HCT116 (cell line): ENCODE data around the gene OR4D5. TPM values are rescaled to one million over a fixed set of nuclear protein-coding genes. Genes with fewer than 3 reads are reported as not detected.

Experiments
- ATAC-seq: fragments of 200-7000 bp; cut with Tn5 transposase; 2 replicates; pipeline ENCODE4 v1.9.1; 2020; ENCODE audit warnings: mild to moderate bottlenecking, moderate library complexity
- BruUV-seq: library from RNA; stranded (reverse); fragments of 400-500 nt; replicated peaks from 2 replicates; lab custom pipeline; 2021; lab: Mats Ljungman, UMichigan
- CTCF ChIA-PET: fragments of 300-600 bp; sonication (Branson Sonifier 250); formaldehyde crosslinking; loops from one replicate; lab custom pipeline; 2021; ENCODE audit warnings: antibody characterized with exemption; lab: Charles Lee
- POLR2A ChIA-PET: fragments of 300-600, 350-600 bp; sonication (Branson Sonifier 250); formaldehyde crosslinking; loops from one replicate; lab custom pipeline; 2021; ENCODE audit warnings: antibody characterized with exemption; lab: Charles Lee
- RAD21 ChIA-PET, 2 experiments: fragments of 300-600 bp; sonication (Branson Sonifier 250); formaldehyde crosslinking; loops; one replicate each; lab custom pipeline; 2023; ENCODE audit warnings: low total read pairs in 2 of 2; ENCODE audit not compliant: uncharacterized antibody in 2 of 2, unreplicated experiment in 2 of 2, low non-redundant PET in 1 of 2; lab: Charles Lee
- DNase-seq: peaks from one replicate; pipeline ENCODE4 v3.0.0-alpha.2; 2010; ENCODE audit warnings: low read depth, low spot score
- H2AFZ ChIP-seq: fragments of 200-600 bp; shearing (Covaris generic), sonication (generic); 2 replicates; pipeline ENCODE4 v1.6.1; 2017; ENCODE audit warnings: low read depth, mixed run types, mixed read lengths, antibody characterized with exemption, low read length; ENCODE audit not compliant: poor library complexity, severe bottlenecking
- H3K27ac ChIP-seq: 2 replicates; pipeline ENCODE4 v1.5.1; 2012; ENCODE audit warnings: low read depth, low read length
- H3K27me3 ChIP-seq: fragments of 200-600 bp; sonication (generic); 2 replicates; pipeline ENCODE4 v1.6.1; 2016; ENCODE audit warnings: mixed run types, low read length, mixed read lengths; ENCODE audit not compliant: insufficient read depth
- H3K36me3 ChIP-seq, 2 experiments: fragments of 200-500 bp in 1 of 2; fragments of 200-600 bp in 1 of 2; sonication (Bioruptor generic) in 1 of 2; sonication (generic) in 1 of 2; 2 replicates each; pipeline versions ENCODE4 v1.5.1 to v1.6.1; 2014 to 2016; ENCODE audit warnings: low read length in 2 of 2, inconsistent platforms in 1 of 2, mixed read lengths in 1 of 2, mixed run types in 1 of 2; ENCODE audit not compliant: insufficient read depth in 2 of 2, control insufficient read depth in 1 of 2
- H3K4me1 ChIP-seq, 2 experiments: fragments of 200-600 bp in 1 of 2; sonication (generic) in 1 of 2; 2 replicates each; pipeline versions ENCODE4 v1.5.1 to v1.6.1; 2012 to 2017; ENCODE audit warnings: low read length in 2 of 2, inconsistent platforms in 1 of 2, mild to moderate bottlenecking in 1 of 2, mixed read lengths in 1 of 2, mixed run types in 1 of 2, moderate library complexity in 1 of 2; ENCODE audit not compliant: insufficient read depth in 2 of 2, control insufficient read depth in 1 of 2
- H3K4me2 ChIP-seq: fragments of 200-600 bp; sonication (generic); 2 replicates; pipeline ENCODE4 v1.6.1; 2017; ENCODE audit warnings: mixed run types, low read length, mixed read lengths
- H3K4me3 ChIP-seq, 2 experiments: fragments of 200-600 bp in 1 of 2; sonication (generic) in 1 of 2; replicated peaks in 1 of 2; 2 replicates each; pipeline ENCODE4 v1.5.1; 2011 to 2016; ENCODE audit warnings: low read length in 2 of 2, control low read depth in 1 of 2, low read depth in 1 of 2, mild to moderate bottlenecking in 1 of 2, mixed read lengths in 1 of 2, mixed run types in 1 of 2
- H3K79me2 ChIP-seq: fragments of 200-600 bp; sonication (generic); 2 replicates; pipeline ENCODE4 v1.6.1; 2017; ENCODE audit warnings: mild to moderate bottlenecking, mixed run types, low read length, moderate library complexity, mixed read lengths; ENCODE audit not compliant: insufficient read depth
- H3K9ac ChIP-seq: fragments of 200-600 bp; sonication (generic); 2 replicates; pipeline ENCODE4 v1.6.1; 2016; ENCODE audit warnings: low read length, mixed read lengths
- H3K9me2 ChIP-seq: fragments of 200-600 bp; sonication (generic), shearing (Covaris generic); 2 replicates; pipeline ENCODE4 v1.6.1; 2017; ENCODE audit warnings: mixed run types, mild to moderate bottlenecking, moderate library complexity; ENCODE audit not compliant: insufficient read depth
- H3K9me3 ChIP-seq, 2 experiments: fragments of 200-500 bp in 1 of 2; fragments of 200-600 bp in 1 of 2; sonication (Bioruptor generic) in 1 of 2; sonication (generic) in 1 of 2; 2 replicates each; pipeline ENCODE4 v1.6.1; 2014 to 2017; ENCODE audit warnings: low read length in 2 of 2, mixed read lengths in 2 of 2, inconsistent platforms in 1 of 2, low read depth in 1 of 2, mild to moderate bottlenecking in 1 of 2, mixed run types in 1 of 2, moderate library complexity in 1 of 2; ENCODE audit not compliant: control insufficient read depth in 1 of 2, insufficient read depth in 1 of 2
- H4K20me1 ChIP-seq: fragments of 200-600 bp; sonication (generic), shearing (Covaris generic); 2 replicates; pipeline ENCODE4 v1.6.1; 2017; ENCODE audit warnings: mixed run types, mild to moderate bottlenecking, moderate library complexity; ENCODE audit not compliant: insufficient read depth
- EZH2 ChIP-seq: fragments of 200-600 bp; sonication (generic); IDR thresholded peaks from 2 replicates; pipeline ENCODE4 v1.6.1; 2017; ENCODE audit warnings: antibody characterized with exemption, mixed run types
- POLR2AphosphoS5 ChIP-seq: IDR thresholded peaks from 2 replicates; pipeline ENCODE4 v1.6.1; 2011; ENCODE audit warnings: mild to moderate bottlenecking, low read depth, low read length, moderate library complexity
- RAD21 ChIP-seq: IDR thresholded peaks from 2 replicates; pipeline ENCODE4 v1.6.1; 2012; ENCODE audit warnings: low read depth, mild to moderate bottlenecking
- SIN3A ChIP-seq: IDR thresholded peaks from 2 replicates; pipeline ENCODE4 v1.6.1; 2012; ENCODE audit warnings: low read depth
- SP1 ChIP-seq: IDR thresholded peaks from 2 replicates; pipeline ENCODE4 v1.6.1; 2012; ENCODE audit warnings: low read depth
- intact Hi-C: fragments of 100-400 bp; cut with micrococcal nuclease; formaldehyde crosslinking; loops from 2 replicates; pipeline ENCODE4 v1.10.0; 2022
- total RNA-seq: library from RNA; stranded (reverse); gene quantifications from one replicate; pipeline ENCODE4 v1.2.1, GENCODE V29; 2021; ENCODE audit not compliant: unreplicated experiment
- TF ChIP-seq, protein P1 (sequence below): IDR thresholded peaks from 2 replicates; pipeline ENCODE4 v1.6.1; 2011; ENCODE audit warnings: mild to moderate bottlenecking, low read length, moderate library complexity; ENCODE audit not compliant: insufficient replicate concordance; ENCODE audit errors: extremely low read depth

Gene OR4D5
- total RNA-seq, 1 experiment from 2014 or later, result not detected

DNA sequence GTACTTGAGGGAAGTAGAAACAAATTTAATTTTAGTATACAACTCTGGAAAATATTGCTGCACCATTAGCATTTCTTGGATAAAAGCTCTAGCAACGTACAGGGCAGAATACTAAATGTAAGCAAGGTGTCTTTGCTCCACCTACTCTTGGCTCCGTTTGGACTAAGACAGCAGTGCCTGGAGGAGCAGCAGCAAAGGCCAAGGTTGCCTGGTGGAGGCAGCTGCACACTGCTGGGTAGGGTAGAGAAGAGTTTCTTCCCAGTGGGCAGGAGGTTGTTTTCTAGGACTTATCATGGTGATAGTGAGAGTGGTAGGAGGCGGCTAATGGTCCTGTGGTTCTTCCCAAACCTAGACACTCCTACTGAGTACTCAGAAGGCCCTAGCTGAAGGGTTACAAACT is 39.6 kb upstream of the OR4D5 start:
- ChIA-PET CTCF (no interaction called here), RAD21 (no interaction called here)

DNA sequence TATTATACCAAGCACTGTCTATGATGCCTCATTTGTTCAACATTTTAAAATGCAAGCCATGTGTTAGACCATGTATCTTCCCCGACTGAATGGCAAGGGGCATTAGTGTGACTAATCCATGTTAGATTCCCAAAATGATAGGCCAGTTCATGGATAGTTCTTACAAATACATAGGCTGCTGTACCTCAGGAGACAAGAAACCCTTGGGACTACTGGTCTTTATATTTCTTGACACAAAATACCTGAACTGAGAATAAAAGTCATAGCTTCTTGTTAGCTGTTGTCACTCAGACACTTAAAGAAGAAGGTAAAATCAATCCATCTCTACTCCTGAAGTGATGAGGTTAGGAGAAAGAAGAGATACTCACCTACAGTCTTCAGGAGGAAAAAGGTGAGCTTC is 37.5 kb upstream of the OR4D5 start, which contains the start of gene OR8D4:
OR8D4 (plus strand) TSS at position 301 of the 400 bp plus-strand sequence. CDS start 4,265 bp downstream, outside the sequence.
- DNase-seq, result no peak
- Histone ChIP-seq H3K36me3 (no peaks in the 10 kb centered on the region), H3K27me3 (peaks cover 7% of the 10 kb centered on the region; the same call in 1 of the 2 replicates), H2AFZ (no peak within 1 kb of the TSS), H4K20me1 (no peaks in the 10 kb centered on the region; the same call in 1 of the 2 replicates), H3K9me2 (no peaks in the 10 kb centered on the region), H3K9me3 (no peaks in the 10 kb centered on the region), H3K4me2 (no peak within 1 kb of the TSS), H3K79me2 (no peaks in the 10 kb centered on the region), H3K27ac (no peak within 1 kb of the TSS), H3K4me1 (no peaks in the 10 kb centered on the region), H3K4me3 (no peak within 1 kb of the TSS), H3K9ac (no peak within 1 kb of the TSS)
- RAD21 ChIA-PET, result no interaction called here
- intact Hi-C loops, result no loop called here
- no peak for TF ChIP-seq SIN3A
- POLR2A ChIA-PET, result no interaction called here
- no peak for ATAC-seq
- CTCF ChIA-PET, result no interaction called here
- BruUV-seq, result no TSS peak

More for the DNA sequence above, 39.6 kb upstream of the OR4D5 start:
- POLR2A ChIA-PET, result no interaction called here
- Histone ChIP-seq H3K27ac (no peak overlapping the region), H3K4me2 (no peak overlapping the region), H4K20me1 (no peaks in the 10 kb centered on the region; the same call in 1 of the 2 replicates), H3K36me3 (no peaks in the 10 kb centered on the region), H3K9me2 (no peaks in the 10 kb centered on the region), H3K4me3 (no peak overlapping the region), H2AFZ (no peak overlapping the region), H3K79me2 (no peaks in the 10 kb centered on the region), H3K9me3 (no peaks in the 10 kb centered on the region), H3K27me3 (peaks cover 9% of the 10 kb centered on the region; the same call in 1 of the 2 replicates), H3K4me1 (no peaks in the 10 kb centered on the region), H3K9ac (no peak overlapping the region)
- no TSS peak for BruUV-seq
- intact Hi-C loops, result no loop called here
- DNase-seq, result no peak
- TF ChIP-seq EZH2 (no peak), SP1 (no peak), RAD21 (no peak), POLR2AphosphoS5 (no peak)
- TF ChIP-seq, protein P1, sequence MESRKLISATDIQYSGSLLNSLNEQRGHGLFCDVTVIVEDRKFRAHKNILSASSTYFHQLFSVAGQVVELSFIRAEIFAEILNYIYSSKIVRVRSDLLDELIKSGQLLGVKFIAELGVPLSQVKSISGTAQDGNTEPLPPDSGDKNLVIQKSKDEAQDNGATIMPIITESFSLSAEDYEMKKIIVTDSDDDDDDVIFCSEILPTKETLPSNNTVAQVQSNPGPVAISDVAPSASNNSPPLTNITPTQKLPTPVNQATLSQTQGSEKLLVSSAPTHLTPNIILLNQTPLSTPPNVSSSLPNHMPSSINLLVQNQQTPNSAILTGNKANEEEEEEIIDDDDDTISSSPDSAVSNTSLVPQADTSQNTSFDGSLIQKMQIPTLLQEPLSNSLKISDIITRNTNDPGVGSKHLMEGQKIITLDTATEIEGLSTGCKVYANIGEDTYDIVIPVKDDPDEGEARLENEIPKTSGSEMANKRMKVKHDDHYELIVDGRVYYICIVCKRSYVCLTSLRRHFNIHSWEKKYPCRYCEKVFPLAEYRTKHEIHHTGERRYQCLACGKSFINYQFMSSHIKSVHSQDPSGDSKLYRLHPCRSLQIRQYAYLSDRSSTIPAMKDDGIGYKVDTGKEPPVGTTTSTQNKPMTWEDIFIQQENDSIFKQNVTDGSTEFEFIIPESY, result no peak
- ATAC-seq, result no peak
